Esophagus (tissue), 2 donors: Measurements from ENCODE around the gene IL18. TPM values are rescaled to one million over a fixed set of nuclear protein-coding genes. Genes with fewer than 3 reads are reported as not detected.
A peak's percentile ranks its signal among the peaks of the same experiment; 100 is the strongest.

ENCODE experiments used
- H3K27ac ChIP-seq, 2 donors: one replicate each; pipeline ENCODE4 v1.5.1; 2013; ENCODE audit warnings: low read depth in 2 of 2, mild to moderate bottlenecking in 2 of 2, inconsistent platforms in 1 of 2, low read length in 1 of 2, moderate library complexity in 1 of 2
- H3K27me3 ChIP-seq, 2 donors: one replicate each; pipeline ENCODE4 v1.6.1; 2013; ENCODE audit warnings: low read length in 2 of 2, control low read depth in 1 of 2, mild to moderate bottlenecking in 1 of 2; ENCODE audit not compliant: insufficient read depth in 2 of 2, control insufficient read depth in 1 of 2
- H3K36me3 ChIP-seq, 2 donors: one replicate each; pipeline ENCODE4 v1.6.1; 2013; ENCODE audit warnings: low read length in 1 of 2; ENCODE audit not compliant: control insufficient read depth in 2 of 2, insufficient read depth in 2 of 2
- H3K4me1 ChIP-seq, 2 donors: one replicate each; pipeline ENCODE4 v1.6.1; 2013; ENCODE audit warnings: low read length in 1 of 2; ENCODE audit not compliant: control insufficient read depth in 2 of 2, insufficient read depth in 2 of 2
- H3K4me3 ChIP-seq, 2 donors: one replicate each; pipeline ENCODE4 v1.5.1; 2013; ENCODE audit warnings: low read length in 2 of 2, mild to moderate bottlenecking in 2 of 2, low read depth in 1 of 2, moderate library complexity in 1 of 2
- H3K9me3 ChIP-seq, 2 donors: one replicate each; pipeline ENCODE4 v1.6.1; 2013; ENCODE audit warnings: mild to moderate bottlenecking in 2 of 2, low read depth in 1 of 2, low read length in 1 of 2, moderate library complexity in 1 of 2; ENCODE audit not compliant: control insufficient read depth in 2 of 2, insufficient read depth in 1 of 2
- WGBS, 2 donors: extraction: QIAGEN DNeasy Blood & Tissue Kit; methylation state at CpG; one replicate each; pipeline ENCODE4 v1.1.7; 2013; 5-methylcytosine and 5-hydroxymethylcytosine counted together
- polyA plus RNA-seq, 2 donors: library from polyadenylated mRNA; stranded (reverse); fragments of 200-250 nt; gene quantifications; one replicate each; pipeline ENCODE4 v1.2.3, GENCODE V29; 2013
- donor health status: healthy with polysubstance abuse.
- donor health status: Bipolar disorder and iron deficiency.

IL18 gene
- polyA plus RNA-seq, 2 donors = 140 to 289 TPM

GRCh38 chr11:112129656-112130055 is 34.2 kb downstream of the IL18 start:
- WGBS, 2 donors = 82 to 84% methylated on average over 5 of the region's 5 CpGs
- Histone ChIP-seq H3K36me3 (no peaks in the 10 kb centered on the region), H3K9me3 (no peaks in the 10 kb centered on the region), H3K4me1 (no peaks in the 10 kb centered on the region), H3K4me3 (no peak overlapping the region), H3K27me3 (no peaks in the 10 kb centered on the region), H3K27ac (peak overlapping the region; percentile 13 to 35)

GRCh38 chr11:112128483-112129121 is 35.3 kb downstream of the IL18 start:
- Histone ChIP-seq H3K9me3 (no peaks in the 10 kb centered on the region), H3K27me3 (no peaks in the 10 kb centered on the region), H3K4me3 (no peak overlapping the region), H3K27ac (peak overlapping the region; percentile 77 to 91), H3K4me1 (no peaks in the 10 kb centered on the region), H3K36me3 (no peaks in the 10 kb centered on the region)
- 27 to 40% methylated on average over 3 of the region's 3 CpGs for WGBS, 2 donors

- H3K27ac ChIP-seq = peak overlapping the region in 1 of 2 donors; percentile 27
- no peaks in the 10 kb centered on the region for H3K9me3 ChIP-seq
- H3K4me1 ChIP-seq = peaks cover 0 to 2% of the 10 kb centered on the region in 2 donors
- no peak overlapping the region for H3K4me3 ChIP-seq
- H3K27me3 ChIP-seq = no peaks in the 10 kb centered on the region
- H3K36me3 ChIP-seq = no peaks in the 10 kb centered on the region
- WGBS, 2 donors = 95 to 97% methylated on average over 2 of the region's 2 CpGs
These were observed 36.8 kb downstream of the IL18 start for GRCh38 chr11:112127056-112127455.

- H3K27ac ChIP-seq = no peak overlapping the region
- H3K27me3 ChIP-seq = no peaks in the 10 kb centered on the region
- 56 to 66% methylated on average over 4 of the region's 4 CpGs for WGBS, 2 donors
- H3K36me3 ChIP-seq = no peaks in the 10 kb centered on the region
- H3K9me3 ChIP-seq = no peaks in the 10 kb centered on the region
- peaks cover 0 to 2% of the 10 kb centered on the region in 2 donors for H3K4me1 ChIP-seq
- H3K4me3 ChIP-seq = no peak overlapping the region
These were observed 40.8 kb downstream of the IL18 start for GRCh38 chr11:112123129-112123528.

- WGBS, 2 donors = 82 to 85% methylated on average over 5 of the region's 5 CpGs
- H3K27ac ChIP-seq = peak overlapping the region; percentile 30 to 83
- H3K9me3 ChIP-seq = no peaks in the 10 kb centered on the region
- peaks cover 0 to 2% of the 10 kb centered on the region in 2 donors for H3K4me1 ChIP-seq
- no peaks in the 10 kb centered on the region for H3K27me3 ChIP-seq
- no peaks in the 10 kb centered on the region for H3K36me3 ChIP-seq
- H3K4me3 ChIP-seq = no peak overlapping the region
These were observed 41.8 kb downstream of the IL18 start for GRCh38 chr11:112121981-112122615.

GRCh38 chr11:112118176-112118575 is 45.7 kb downstream of the IL18 start:
- Histone ChIP-seq H3K36me3 (no peaks in the 10 kb centered on the region), H3K4me3 (no peak overlapping the region), H3K4me1 (peaks cover 0 to 2% of the 10 kb centered on the region in 2 donors), H3K9me3 (no peaks in the 10 kb centered on the region), H3K27me3 (no peaks in the 10 kb centered on the region), H3K27ac (no peak overlapping the region)
- WGBS, 2 donors = 73 to 81% methylated on average over 2 of the region's 2 CpGs

GRCh38 chr11:112115386-112115785 is 48.5 kb downstream of the IL18 start:
- H3K9me3 ChIP-seq = no peaks in the 10 kb centered on the region
- no peak overlapping the region for H3K4me3 ChIP-seq
- 69 to 75% methylated on average over 5 of the region's 5 CpGs for whole genome bisulfite sequencing, 2 donors
- H3K27ac ChIP-seq = no peak overlapping the region
- no peaks in the 10 kb centered on the region for H3K27me3 ChIP-seq
- no peaks in the 10 kb centered on the region for H3K36me3 ChIP-seq
- H3K4me1 ChIP-seq = no peaks in the 10 kb centered on the region

GRCh38 chr11:112114460-112114859 is 49.4 kb downstream of the IL18 start:
- no peaks in the 10 kb centered on the region for H3K4me1 ChIP-seq

GRCh38 chr11:112113539-112114457 is 50.1 kb downstream of the IL18 start:
- H3K9me3 ChIP-seq = no peaks in the 10 kb centered on the region
- no peak overlapping the region for H3K4me3 ChIP-seq
- no peaks in the 10 kb centered on the region for H3K4me1 ChIP-seq
- WGBS, 2 donors = 61 to 63% methylated on average over 6 of the region's 6 CpGs
- H3K36me3 ChIP-seq = no peaks in the 10 kb centered on the region
- H3K27me3 ChIP-seq = no peaks in the 10 kb centered on the region
- H3K27ac ChIP-seq = no peak overlapping the region

More at GRCh38 chr11:112114460-112114859, 49.4 kb downstream of the IL18 start:
- no peaks in the 10 kb centered on the region for H3K27me3 ChIP-seq
- H3K27ac ChIP-seq = no peak overlapping the region
- H3K4me3 ChIP-seq = no peak overlapping the region
- no peaks in the 10 kb centered on the region for H3K36me3 ChIP-seq
- H3K9me3 ChIP-seq = no peaks in the 10 kb centered on the region
- WGBS, 2 donors = 92 to 93% methylated on average over 2 of the region's 2 CpGs
